ENCODE results near the gene HDAC5.
A peak's percentile ranks its signal among the peaks of the same experiment; 100 is the strongest.

Gene HDAC5

GRCh38 chr17:44095647-44096496, 27.6 kb downstream of the HDAC5 start:
- Histone ChIP-seq H3K4me1 (ENCODE audit: control insufficient read depth, low read length) (peaks cover 23% of the 10 kb centered on the region), H3K36me3 (ENCODE audit: control insufficient read depth, low read length) (0 out of 2 replicates have a peak, but pooled peaks cover 2% of the 10 kb centered on the region), H3K9me3 (ENCODE audit: control insufficient read depth, insufficient read depth, low read length) (no peaks in the 10 kb centered on the region), H3K4me3 (ENCODE audit: low read length) (peak overlapping the region; percentile 28; the same call in 1 of the 2 replicates), H3F3A (ENCODE audit: control insufficient read depth, insufficient read depth) (no peaks in the 10 kb centered on the region; the same call in 1 of the 2 replicates), H3K27me3 (ENCODE audit: control insufficient read depth, low read length) (no peaks in the 10 kb centered on the region), H3K27ac (ENCODE audit: low read depth, low read length) (no peak overlapping the region), H3K79me2 (ENCODE audit: control insufficient read depth, low read length) (no peaks in the 10 kb centered on the region), H3K9me2 (replicated peaks; ENCODE audit: control insufficient read depth, low read length) (no peaks in the 10 kb centered on the region), H3K4me2 (ENCODE audit: low read length) (peak overlapping the region; percentile 49), H4K20me1 (ENCODE audit: control insufficient read depth, insufficient read depth, low read depth, low read length) (peaks cover 4% of the 10 kb centered on the region; the same call in 1 of the 2 replicates)
- TF ChIP-seq CTCF (IDR thresholded peaks at IDR 0.05; ENCODE audit: low read depth, low read length, poor library complexity, severe bottlenecking) (no peak), EZH2phosphoT487 (IDR thresholded peaks at IDR 0.05; ENCODE audit: borderline replicate concordance, low read length) (no peak)

GRCh38 chr17:44095388-44095646, 28.1 kb downstream of the HDAC5 start:
- Histone ChIP-seq H3K79me2 (ENCODE audit: control insufficient read depth, low read length) (no peaks in the 10 kb centered on the region), H4K20me1 (ENCODE audit: control insufficient read depth, insufficient read depth, low read depth, low read length) (peaks cover 4% of the 10 kb centered on the region; the same call in 1 of the 2 replicates), H3K9me2 (replicated peaks; ENCODE audit: control insufficient read depth, low read length) (no peaks in the 10 kb centered on the region), H3K36me3 (ENCODE audit: control insufficient read depth, low read length) (0 out of 2 replicates have a peak, but pooled peaks cover 2% of the 10 kb centered on the region), H3K9me3 (ENCODE audit: control insufficient read depth, insufficient read depth, low read length) (no peaks in the 10 kb centered on the region), H3K4me3 (ENCODE audit: low read length) (peak overlapping the region; percentile 28; the same call in 1 of the 2 replicates), H3K4me1 (ENCODE audit: control insufficient read depth, low read length) (peaks cover 23% of the 10 kb centered on the region), H3K27ac (ENCODE audit: low read depth, low read length) (no peak overlapping the region), H3F3A (ENCODE audit: control insufficient read depth, insufficient read depth) (no peaks in the 10 kb centered on the region; the same call in 1 of the 2 replicates), H3K27me3 (ENCODE audit: control insufficient read depth, low read length) (no peaks in the 10 kb centered on the region), H3K4me2 (ENCODE audit: low read length) (peak overlapping the region; percentile 49)
- no peak for TF ChIP-seq CTCF (IDR thresholded peaks at IDR 0.05; ENCODE audit: low read depth, low read length, poor library complexity, severe bottlenecking)
- TF ChIP-seq EZH2phosphoT487 (IDR thresholded peaks at IDR 0.05; ENCODE audit: borderline replicate concordance, low read length), result no peak

GRCh38 chr17:44094701-44095387, 28.6 kb downstream of the HDAC5 start:
- 0 out of 2 replicates have a peak, but pooled peaks cover 2% of the 10 kb centered on the region for H3K36me3 ChIP-seq (ENCODE audit: control insufficient read depth, low read length)
- no peaks in the 10 kb centered on the region; the same call in 1 of the 2 replicates for H3F3A ChIP-seq (ENCODE audit: control insufficient read depth, insufficient read depth)
- no peaks in the 10 kb centered on the region for H3K79me2 ChIP-seq (ENCODE audit: control insufficient read depth, low read length)
- no peak overlapping the region for H3K4me2 ChIP-seq (ENCODE audit: low read length)
- H3K4me1 ChIP-seq (ENCODE audit: control insufficient read depth, low read length), result peaks cover 22% of the 10 kb centered on the region
- no peaks in the 10 kb centered on the region for H3K9me2 ChIP-seq (replicated peaks; ENCODE audit: control insufficient read depth, low read length)
- H3K27me3 ChIP-seq (ENCODE audit: control insufficient read depth, low read length), result no peaks in the 10 kb centered on the region
- TF ChIP-seq CTCF (IDR thresholded peaks at IDR 0.05; ENCODE audit: low read depth, low read length, poor library complexity, severe bottlenecking) (no peak), EZH2phosphoT487 (IDR thresholded peaks at IDR 0.05; ENCODE audit: borderline replicate concordance, low read length) (no peak)
- no peak overlapping the region for H3K27ac ChIP-seq (ENCODE audit: low read depth, low read length)
- H3K4me3 ChIP-seq (ENCODE audit: low read length), result no peak overlapping the region
- peaks cover 4% of the 10 kb centered on the region; the same call in 1 of the 2 replicates for H4K20me1 ChIP-seq (ENCODE audit: control insufficient read depth, insufficient read depth, low read depth, low read length)
- no peaks in the 10 kb centered on the region for H3K9me3 ChIP-seq (ENCODE audit: control insufficient read depth, insufficient read depth, low read length)
